ENCODE data around the gene PIP5K1B.

The PIP5K1B gene

GRCh38 chr9:68706363-68707201, 1.5 kb downstream of the PIP5K1B start:
- TF ChIP-seq, protein P1, sequence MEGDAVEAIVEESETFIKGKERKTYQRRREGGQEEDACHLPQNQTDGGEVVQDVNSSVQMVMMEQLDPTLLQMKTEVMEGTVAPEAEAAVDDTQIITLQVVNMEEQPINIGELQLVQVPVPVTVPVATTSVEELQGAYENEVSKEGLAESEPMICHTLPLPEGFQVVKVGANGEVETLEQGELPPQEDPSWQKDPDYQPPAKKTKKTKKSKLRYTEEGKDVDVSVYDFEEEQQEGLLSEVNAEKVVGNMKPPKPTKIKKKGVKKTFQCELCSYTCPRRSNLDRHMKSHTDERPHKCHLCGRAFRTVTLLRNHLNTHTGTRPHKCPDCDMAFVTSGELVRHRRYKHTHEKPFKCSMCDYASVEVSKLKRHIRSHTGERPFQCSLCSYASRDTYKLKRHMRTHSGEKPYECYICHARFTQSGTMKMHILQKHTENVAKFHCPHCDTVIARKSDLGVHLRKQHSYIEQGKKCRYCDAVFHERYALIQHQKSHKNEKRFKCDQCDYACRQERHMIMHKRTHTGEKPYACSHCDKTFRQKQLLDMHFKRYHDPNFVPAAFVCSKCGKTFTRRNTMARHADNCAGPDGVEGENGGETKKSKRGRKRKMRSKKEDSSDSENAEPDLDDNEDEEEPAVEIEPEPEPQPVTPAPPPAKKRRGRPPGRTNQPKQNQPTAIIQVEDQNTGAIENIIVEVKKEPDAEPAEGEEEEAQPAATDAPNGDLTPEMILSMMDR (IDR thresholded peaks at IDR 0.05; ENCODE audit: insufficient read depth, low read depth, low read length, missing control alignments) = no peak
- peak overlapping the region; percentile 77 for H3K4me3 ChIP-seq (ENCODE audit: low read depth, low read length)
- peak; percentile 81 for DNase-seq (ENCODE audit: low read depth)

GRCh38 chr9:68707801-68708488, 2.9 kb downstream of the PIP5K1B start:
- TF ChIP-seq, protein P1 (IDR thresholded peaks at IDR 0.05; ENCODE audit: insufficient read depth, low read depth, low read length, missing control alignments) = no peak
- peak overlapping the region; percentile 77 for H3K4me3 ChIP-seq (ENCODE audit: low read depth, low read length)
- no peak for DNase-seq (ENCODE audit: low read depth)

DNA sequence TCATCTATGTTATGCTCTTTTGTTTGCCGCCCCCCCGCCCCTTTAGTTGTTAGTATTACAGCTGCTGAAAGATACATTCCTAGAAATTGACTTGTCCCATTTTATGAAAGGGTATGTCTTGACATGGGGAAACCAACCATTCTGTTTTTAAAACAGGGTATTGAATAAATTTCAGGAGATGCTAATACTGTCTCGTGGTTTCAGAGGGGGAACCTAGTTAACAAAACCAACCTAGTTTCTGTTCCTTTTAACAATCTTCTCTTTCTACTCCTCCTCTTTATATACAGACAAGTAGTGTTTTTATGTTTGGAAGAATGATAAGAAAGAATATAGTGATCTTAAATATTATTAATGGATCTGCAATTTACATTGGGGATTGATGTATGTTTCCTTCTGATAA, 3.5 kb downstream of the PIP5K1B start:
- peak overlapping the region; percentile 77 for H3K4me3 ChIP-seq (ENCODE audit: low read depth, low read length)
- TF ChIP-seq, protein P1 (IDR thresholded peaks at IDR 0.05; ENCODE audit: insufficient read depth, low read depth, low read length, missing control alignments) = no peak
- peak; percentile 38 for DNase-seq (ENCODE audit: low read depth)

DNA sequence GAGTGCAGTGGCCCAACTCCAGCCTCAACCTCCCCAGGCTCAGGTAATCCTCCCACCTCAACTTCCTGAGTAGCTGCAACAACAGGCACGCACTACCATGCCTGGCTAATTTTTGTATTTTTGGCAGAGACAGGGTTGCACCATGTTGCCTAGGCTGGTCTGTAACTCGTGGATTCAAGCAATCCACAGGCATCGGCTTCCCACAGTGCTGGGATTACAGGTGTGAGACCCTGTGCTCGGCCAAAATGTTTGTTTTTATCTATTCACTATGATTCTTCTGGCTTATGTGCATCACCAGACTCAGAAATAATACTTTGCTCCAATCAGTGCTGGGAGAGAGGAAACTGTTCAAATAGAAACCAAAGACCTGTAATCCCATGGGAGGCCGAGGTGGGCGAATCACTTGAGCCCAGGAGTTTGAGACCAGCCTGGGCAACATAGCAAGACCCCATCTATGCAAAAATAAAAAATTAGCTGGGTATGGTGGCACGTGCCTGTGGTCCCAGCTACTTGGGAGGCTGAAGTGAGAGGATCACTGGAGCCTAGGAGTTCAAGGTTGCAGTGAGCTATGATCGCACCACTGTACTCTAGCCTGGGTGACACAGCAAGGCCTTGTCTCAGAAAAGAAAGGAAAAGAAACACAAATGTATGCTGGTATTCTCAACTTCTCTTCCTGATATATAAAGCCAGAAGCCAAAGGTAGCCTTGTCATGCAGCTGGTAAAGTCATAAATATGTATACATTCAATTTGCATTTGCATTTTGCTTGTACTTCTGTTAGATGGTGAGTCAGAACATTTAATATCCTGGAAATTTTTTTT, 4.5 kb downstream of the PIP5K1B start:
- TF ChIP-seq, protein P1 (IDR thresholded peaks at IDR 0.05; ENCODE audit: insufficient read depth, low read depth, low read length, missing control alignments) = no peak
- no peak overlapping the region for H3K4me3 ChIP-seq (ENCODE audit: low read depth, low read length)
- DNase-seq (ENCODE audit: low read depth) = no peak

DNA sequence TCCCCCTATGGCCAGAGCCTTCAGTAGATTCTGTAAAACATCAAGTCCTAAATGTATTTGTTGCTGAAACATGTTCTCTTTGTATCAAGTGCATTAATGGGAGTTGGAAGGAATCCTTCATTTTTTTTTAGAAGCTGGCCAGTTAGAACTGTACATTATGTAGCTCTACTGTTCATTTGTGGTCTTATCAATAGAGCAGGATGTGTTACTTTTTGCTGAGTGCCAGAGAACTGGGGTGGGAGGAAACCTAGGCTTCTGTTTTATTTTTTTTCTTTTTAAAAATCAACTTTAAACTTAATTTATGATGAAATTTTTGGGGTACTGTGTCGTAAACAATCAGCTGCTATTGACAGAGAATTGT, 5.1 kb downstream of the PIP5K1B start:
- TF ChIP-seq, protein P1 (IDR thresholded peaks at IDR 0.05; ENCODE audit: insufficient read depth, low read depth, low read length, missing control alignments) = no peak
- no peak for DNase-seq (ENCODE audit: low read depth)
- no peak overlapping the region for H3K4me3 ChIP-seq (ENCODE audit: low read depth, low read length)

GRCh38 chr9:68711281-68711680, 6.2 kb downstream of the PIP5K1B start:
- DNase-seq (ENCODE audit: low read depth) = no peak
- H3K4me3 ChIP-seq (ENCODE audit: low read depth, low read length) = no peak overlapping the region
- TF ChIP-seq, protein P1 (IDR thresholded peaks at IDR 0.05; ENCODE audit: insufficient read depth, low read depth, low read length, missing control alignments) = no peak

All from GM12865 (cell line).